HG03521 (cell line): ENCODE data around the gene GDNF.
"Not testable (repeated sequence)": the region's sequence is repeated elsewhere in the genome, so short reads cannot be mapped to it uniquely, and the experiment has no call there.

Experiments
- ATAC-seq: cut with Tn5 transposase; IDR thresholded peaks from one replicate; pipeline ENCODE4 v1.9.1; 2021; ENCODE audit warnings: mild to moderate bottlenecking, moderate library complexity; ENCODE audit not compliant: unreplicated experiment

The GDNF gene

GRCh38 chr5:37839407-37840052 lies at the start of gene GDNF:
Gene GDNF, minus strand, starts transcription at chr5:37840041. Its CDS starts 5,245 bp downstream, at chr5:37834796.
- ATAC-seq = no peak

- no peak for ATAC-seq
Measured at GRCh38 chr5:37888476-37888875, 48.6 kb upstream of the GDNF start.

GRCh38 chr5:37886242-37886905 lies 46.5 kb upstream of the GDNF start:
- no peak for ATAC-seq

GRCh38 chr5:37882636-37883035 lies 42.8 kb upstream of the GDNF start:
- no peak for ATAC-seq

- peak; percentile 64 for ATAC-seq
Measured at GRCh38 chr5:37881359-37881758, 41.5 kb upstream of the GDNF start.

- ATAC-seq = no peak
Measured at GRCh38 chr5:37876943-37877342, 37.1 kb upstream of the GDNF start.

GRCh38 chr5:37876245-37876644 lies 36.4 kb upstream of the GDNF start:
- ATAC-seq = no peak

- ATAC-seq = no peak
Measured at GRCh38 chr5:37875051-37875787, 35.4 kb upstream of the GDNF start.

GRCh38 chr5:37873988-37874387 lies 34.1 kb upstream of the GDNF start:
- no peak for ATAC-seq

- ATAC-seq = no peak
Measured at GRCh38 chr5:37871023-37871815, 31.4 kb upstream of the GDNF start.

GRCh38 chr5:37869216-37869615 lies 29.4 kb upstream of the GDNF start:
- ATAC-seq = no peak

- no peak for ATAC-seq
Measured at GRCh38 chr5:37867654-37868053, 27.8 kb upstream of the GDNF start.

- ATAC-seq = not testable (repeated sequence)
Measured at GRCh38 chr5:37862907-37863306, 23.1 kb upstream of the GDNF start.

- no peak for ATAC-seq
Measured at GRCh38 chr5:37860206-37860605, 20.4 kb upstream of the GDNF start.

GRCh38 chr5:37859805-37860204 lies 20.0 kb upstream of the GDNF start:
- ATAC-seq = peak; percentile 96

GRCh38 chr5:37858250-37858649 lies 18.4 kb upstream of the GDNF start:
- ATAC-seq = no peak

- ATAC-seq = no peak
Measured at GRCh38 chr5:37857696-37858095, 17.9 kb upstream of the GDNF start.

GRCh38 chr5:37855438-37855837 lies 15.6 kb upstream of the GDNF start:
- no peak for ATAC-seq

- ATAC-seq = no peak
Measured at GRCh38 chr5:37851305-37851704, 11.5 kb upstream of the GDNF start.

GRCh38 chr5:37850226-37850865 lies 10.5 kb upstream of the GDNF start:
- no peak for ATAC-seq

- no peak for ATAC-seq
Measured at GRCh38 chr5:37849641-37850040, 9.8 kb upstream of the GDNF start.
